Measurements from ENCODE around the gene MYBPC1.

- TF ChIP-seq, protein P1, sequence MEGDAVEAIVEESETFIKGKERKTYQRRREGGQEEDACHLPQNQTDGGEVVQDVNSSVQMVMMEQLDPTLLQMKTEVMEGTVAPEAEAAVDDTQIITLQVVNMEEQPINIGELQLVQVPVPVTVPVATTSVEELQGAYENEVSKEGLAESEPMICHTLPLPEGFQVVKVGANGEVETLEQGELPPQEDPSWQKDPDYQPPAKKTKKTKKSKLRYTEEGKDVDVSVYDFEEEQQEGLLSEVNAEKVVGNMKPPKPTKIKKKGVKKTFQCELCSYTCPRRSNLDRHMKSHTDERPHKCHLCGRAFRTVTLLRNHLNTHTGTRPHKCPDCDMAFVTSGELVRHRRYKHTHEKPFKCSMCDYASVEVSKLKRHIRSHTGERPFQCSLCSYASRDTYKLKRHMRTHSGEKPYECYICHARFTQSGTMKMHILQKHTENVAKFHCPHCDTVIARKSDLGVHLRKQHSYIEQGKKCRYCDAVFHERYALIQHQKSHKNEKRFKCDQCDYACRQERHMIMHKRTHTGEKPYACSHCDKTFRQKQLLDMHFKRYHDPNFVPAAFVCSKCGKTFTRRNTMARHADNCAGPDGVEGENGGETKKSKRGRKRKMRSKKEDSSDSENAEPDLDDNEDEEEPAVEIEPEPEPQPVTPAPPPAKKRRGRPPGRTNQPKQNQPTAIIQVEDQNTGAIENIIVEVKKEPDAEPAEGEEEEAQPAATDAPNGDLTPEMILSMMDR (IDR thresholded peaks at IDR 0.05): no peak
- TF ChIP-seq POLR2A (IDR thresholded peaks at IDR 0.05): peak; percentile 53
These were observed 103.4 kb downstream of the MYBPC1 start for GRCh38 chr12:101697930-101698799.
